ENCODE results near the gene DMXL1.

The DMXL1 gene

DNA sequence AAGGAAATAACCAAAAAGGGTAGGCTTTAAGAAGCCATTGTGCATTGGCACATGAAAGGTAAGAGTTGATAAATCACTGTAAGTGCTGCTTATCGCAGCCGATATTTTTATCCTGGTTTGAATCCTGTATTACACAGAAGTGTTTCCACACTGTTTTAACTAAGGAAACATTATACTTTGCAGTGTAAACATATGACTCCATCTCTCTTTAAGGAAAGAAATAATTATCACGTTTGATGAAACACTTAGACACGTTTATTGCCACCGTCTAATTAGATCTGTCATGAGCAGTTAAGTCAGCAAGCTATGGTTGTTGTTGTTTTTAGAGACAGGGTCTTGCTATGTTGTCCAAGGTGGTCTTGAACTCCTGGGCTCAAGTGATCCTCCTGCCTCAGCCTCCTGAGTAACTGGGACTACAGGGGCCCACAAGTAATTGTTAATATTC is 199.3 kb downstream of the DMXL1 start:
- no peak for DNase-seq

DNA sequence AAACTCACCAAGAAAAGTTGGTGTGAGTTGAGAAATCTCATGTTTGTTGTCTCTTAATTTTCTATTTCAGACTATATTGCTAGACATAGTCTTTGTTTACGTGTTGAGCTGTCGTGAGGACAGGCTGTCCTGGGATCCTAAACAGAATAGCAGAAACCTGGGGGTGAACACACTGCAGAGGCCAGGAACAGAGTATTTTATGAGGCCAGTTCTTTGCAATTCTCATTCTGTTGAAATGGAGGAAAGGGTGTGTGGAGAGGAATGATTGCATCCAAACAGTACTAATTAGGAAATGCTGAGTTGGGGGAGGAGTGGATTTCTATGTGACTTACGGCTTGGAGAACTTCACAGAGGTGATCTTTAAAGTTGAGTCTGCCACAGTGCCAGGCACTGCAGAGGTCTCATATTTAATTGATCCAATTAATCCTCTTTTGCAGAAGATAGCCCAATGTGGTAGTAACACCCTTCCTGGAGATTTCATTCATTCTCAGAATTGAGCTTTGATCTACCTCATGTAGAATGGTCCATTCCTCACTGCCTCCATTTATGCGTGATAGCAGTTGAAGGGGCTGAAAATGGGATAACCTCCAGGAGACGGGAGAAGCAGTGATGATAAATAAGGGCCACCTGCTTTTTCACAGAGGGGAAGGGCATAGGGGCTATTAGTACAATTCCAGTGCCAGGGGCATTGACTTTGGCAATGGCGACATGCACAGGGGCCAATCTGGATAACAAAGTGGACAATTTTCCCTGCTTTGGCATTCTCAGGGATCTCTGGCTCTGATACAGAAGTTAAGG is 200.3 kb downstream of the DMXL1 start:
- DNase-seq, result no peak

DNA sequence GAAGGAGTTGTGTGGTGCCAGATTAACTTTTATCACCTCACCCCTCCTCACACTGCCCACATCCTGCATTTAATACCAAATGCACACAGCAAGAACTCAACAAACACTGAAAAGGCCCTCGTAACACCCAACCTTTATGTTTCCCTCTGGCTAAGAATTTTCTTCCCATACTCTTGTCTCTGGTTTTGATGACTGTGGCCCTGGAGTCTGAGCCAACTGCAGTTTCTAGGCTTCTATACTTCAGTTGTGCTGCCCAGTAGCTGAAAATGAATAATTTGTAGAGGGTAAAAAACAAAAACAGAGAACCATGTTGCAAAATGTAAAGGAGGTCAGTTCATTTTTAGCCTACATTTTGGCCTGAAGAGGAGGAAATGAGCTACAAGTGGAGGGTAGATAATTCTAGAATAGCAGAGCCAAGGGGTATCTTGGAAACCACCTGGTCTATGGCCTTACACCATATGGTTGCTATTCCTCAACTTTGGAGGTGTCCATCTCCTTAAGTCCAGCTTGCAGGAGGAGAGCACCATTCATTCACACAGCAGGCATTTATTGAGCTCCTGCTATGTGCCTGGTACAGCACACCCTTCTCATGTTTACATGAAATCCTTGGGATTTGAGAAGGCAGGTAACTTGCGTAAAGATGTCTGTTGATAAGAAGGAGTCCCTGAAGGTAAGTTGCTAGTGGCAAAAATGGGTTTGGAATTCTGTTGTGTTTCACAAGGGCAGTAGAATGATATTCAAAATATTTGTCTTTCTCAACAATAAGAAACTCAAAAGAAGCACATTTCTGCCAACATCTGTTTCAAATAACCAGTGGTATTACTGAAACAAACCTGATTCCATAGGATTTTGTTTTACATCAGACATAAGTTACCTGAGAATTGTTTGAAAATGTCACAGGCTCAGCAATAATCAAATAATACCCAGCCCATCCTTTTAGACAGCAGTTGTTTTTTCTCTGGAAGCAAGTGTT is 201.2 kb downstream of the DMXL1 start:
- DNase-seq, result no peak

DNA sequence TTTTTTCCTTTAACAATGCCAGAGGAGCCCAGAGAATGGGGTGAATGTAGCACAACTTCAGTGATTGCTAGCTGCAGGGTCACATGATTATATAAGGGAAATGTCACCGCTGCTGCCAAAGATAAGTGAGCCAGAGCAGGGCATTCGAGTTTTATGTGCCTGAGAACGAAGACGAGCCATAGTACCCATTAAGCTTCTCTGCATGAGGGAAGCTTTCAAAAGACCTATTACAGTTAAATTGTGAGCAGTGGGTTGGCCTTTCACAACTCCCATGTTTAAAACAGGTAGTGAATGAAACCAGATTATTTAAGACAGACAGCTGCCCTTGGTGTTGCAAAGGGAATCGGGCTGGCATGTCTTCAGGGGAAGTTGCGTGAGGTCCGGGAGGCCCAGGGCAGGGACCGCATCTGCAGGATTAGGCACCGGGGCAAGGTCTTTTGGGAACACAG is 202.5 kb downstream of the DMXL1 start:
- DNase-seq, result peak in 1 of 2 donors; percentile 4

DNA sequence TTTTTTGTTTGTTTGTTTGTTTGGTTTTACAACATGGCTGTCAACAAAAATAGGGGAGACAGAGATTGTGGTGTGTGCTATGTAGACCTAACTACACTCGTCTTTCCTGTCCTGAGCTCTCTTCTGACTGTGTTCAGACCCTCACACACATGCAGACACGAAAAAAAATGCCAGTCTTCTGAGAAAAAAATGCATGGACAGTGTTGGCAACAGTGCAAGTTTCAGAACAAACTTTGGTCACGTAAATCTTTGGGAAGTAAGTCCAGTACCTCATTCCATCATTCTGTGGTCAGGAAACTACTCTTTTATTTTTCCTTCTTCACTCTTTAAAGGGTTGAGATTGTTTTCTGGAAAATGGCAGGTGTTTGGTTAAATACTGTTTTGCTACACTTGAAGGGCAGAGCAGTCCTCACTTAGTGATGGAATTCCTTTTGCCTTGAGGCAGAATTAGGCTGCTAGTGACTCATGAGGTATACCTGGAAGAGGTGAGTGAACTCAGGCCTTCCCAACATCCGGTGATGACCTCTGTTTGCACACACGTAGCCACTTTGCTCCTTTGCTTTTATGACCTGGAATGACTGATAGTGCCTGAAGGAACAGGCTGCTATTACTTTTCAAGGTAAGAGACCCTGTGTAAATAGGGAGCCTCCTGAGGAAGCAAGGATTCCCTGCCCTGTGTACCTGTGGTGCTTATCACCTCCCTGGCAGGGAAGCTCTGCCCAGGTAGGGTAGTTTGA is 203.3 kb downstream of the DMXL1 start:
- DNase-seq, result no peak

DNA sequence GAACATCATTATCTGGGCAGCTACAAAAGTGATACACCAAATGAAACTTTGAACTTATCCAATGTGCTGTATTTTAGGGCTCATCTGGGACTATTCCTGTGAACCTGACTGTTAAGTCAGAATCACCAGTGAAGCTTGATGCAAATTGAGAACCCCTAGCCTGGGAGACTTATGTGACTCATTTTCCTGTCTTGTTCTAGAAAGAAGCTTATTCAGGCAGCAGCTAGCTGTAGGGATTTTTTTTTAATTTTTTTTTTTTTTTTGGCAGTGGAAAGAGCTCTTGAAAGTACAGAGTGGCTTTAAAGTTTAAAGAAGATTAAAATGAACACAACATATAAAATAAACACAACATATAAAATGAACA is 203.9 kb downstream of the DMXL1 start:
- DNase-seq, result peak in 1 of 2 donors; percentile 89

DNA sequence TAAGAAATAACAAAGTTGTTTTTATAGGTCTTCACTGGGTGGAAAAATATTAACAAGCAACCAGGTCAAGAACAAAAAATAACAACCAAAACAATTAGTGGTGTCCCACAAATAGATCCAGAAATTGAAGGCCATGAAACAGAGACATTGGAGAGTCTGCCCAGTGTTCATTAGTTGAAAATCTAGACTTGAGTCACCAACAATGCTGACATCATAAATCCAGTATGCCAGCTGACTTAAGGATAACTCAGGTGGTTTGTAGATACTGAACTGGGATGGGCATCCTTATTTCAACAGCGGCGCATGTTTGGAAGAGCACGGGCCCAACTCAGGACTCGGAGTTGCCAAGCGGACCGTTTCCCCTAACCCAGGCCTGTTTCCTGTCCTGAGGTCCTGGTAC is 204.3 kb downstream of the DMXL1 start:
- DNase-seq, result no peak

DNA sequence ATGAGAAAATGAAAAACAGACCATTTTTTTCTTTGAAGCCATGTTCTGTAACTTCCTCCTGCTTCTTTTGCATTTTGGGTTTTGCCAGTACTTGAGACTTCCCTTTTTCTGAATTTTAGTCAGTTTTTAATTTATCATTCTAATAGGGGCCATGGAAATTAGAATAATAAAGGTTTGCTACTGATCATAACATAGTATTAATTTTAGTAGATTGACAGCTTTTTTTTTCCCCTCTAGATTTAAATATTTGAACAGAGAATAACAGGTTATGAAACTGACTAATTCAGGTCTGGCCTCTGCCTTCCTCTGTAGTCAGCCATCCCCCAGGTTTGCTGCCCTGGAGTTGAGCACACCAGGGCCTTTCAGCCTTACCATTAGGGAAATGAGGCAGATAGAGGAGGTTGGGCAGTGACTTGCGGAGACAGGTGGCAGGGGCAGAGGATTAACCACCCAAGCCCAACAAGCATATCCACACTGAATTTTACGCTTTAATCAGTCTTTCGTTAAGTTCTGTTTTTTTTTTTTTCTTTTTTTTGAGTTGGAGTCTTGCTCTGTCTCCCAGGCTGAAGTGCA is 204.8 kb downstream of the DMXL1 start:
- peak in 1 of 2 donors; percentile 55 for DNase-seq

DNA sequence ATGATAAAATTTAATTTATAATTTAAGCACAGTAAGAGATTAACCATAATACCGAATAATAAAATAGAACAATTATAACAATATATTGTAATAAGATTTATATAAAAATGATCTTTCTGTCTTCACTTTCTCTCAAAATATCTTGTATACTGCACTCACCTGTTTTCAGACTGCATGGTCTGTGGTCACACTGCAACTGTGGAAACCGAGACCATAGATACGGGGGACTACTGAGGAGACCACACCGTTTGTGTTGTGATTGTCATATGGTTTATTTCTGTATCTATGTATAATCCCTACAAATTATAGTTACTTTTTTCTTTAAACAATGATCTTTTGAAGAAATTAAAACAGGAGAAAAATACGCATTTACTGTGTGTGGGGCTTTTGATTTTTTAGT is 206.1 kb downstream of the DMXL1 start:
- DNase-seq, result no peak

DNA sequence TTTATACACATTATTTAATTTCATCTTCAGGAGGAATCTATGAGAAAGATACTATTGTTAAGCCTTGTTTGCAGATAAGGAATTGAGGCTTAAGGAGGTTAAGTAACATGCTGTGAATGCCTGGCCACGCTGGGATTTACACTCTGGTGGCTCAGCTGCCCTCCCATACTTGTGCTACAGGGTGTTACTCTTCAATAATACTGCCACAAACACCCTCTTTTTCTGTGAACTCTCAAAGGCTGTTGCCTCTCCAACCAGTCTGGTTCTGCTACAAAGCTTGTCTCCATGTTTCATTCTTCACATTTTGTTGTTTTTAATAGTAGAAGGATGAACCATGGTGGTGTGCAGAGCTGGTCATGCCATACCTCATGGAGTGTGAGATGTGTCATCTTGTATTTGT is 208.2 kb downstream of the DMXL1 start:
- DNase-seq, result no peak

DNA sequence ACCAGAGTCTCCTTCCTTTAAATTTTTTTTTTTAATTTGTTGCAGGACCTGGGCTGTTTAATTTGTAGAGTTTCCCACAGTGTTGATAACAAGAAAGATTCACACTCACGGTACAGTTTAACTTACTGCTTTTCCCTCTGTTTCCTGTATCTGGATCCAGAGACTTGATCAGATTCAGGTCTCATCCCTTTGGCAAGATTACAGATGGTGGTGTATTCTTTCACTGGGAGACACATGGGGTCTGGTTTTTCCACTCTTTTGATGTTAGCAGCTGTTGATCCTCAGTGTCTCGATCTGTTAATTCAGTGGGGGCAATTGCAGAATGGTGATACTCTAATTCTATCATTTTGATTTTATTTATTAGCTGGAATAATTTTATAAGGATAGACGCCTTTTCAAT is 209.5 kb downstream of the DMXL1 start:
- no peak for DNase-seq

DNA sequence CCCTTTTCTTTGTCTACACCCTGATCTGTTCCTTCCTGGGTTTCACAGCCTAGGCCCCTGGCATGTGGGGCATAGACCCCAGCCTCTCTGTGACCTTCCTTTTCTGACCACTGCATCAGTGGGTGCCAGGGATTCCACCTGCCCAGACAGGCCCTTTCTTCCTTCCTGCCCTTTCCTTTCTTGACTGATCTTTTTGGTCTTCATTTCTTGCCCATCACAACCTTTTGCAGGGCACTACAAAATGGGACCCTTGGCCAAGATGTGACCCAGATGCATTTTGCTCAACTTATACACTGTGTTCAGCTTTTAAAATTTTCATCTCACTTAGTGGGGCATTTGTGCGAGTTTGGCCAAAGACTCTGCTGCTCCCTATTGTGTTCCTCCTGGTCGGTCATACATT is 211.7 kb downstream of the DMXL1 start:
- DNase-seq, result no peak

DNA sequence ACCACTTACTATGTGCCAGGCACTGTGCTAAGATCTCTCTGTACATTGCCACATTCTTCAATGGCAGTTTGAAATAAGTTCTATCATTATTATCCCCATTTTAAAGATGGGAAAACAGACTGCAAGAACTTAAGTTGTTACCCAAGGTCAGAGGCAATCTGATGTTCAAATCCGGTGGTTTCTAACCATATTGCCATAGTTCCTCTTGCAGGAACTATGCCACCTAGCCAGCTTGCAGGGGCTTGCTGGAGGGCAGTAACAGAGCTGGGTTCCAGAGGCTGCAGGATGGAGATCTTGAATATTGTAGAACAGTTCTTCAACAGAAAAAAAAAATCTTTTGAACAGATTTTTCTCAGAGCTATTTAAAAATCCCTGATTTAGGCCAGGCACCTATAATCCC is 213.1 kb downstream of the DMXL1 start:
- DNase-seq, result no peak

DNA sequence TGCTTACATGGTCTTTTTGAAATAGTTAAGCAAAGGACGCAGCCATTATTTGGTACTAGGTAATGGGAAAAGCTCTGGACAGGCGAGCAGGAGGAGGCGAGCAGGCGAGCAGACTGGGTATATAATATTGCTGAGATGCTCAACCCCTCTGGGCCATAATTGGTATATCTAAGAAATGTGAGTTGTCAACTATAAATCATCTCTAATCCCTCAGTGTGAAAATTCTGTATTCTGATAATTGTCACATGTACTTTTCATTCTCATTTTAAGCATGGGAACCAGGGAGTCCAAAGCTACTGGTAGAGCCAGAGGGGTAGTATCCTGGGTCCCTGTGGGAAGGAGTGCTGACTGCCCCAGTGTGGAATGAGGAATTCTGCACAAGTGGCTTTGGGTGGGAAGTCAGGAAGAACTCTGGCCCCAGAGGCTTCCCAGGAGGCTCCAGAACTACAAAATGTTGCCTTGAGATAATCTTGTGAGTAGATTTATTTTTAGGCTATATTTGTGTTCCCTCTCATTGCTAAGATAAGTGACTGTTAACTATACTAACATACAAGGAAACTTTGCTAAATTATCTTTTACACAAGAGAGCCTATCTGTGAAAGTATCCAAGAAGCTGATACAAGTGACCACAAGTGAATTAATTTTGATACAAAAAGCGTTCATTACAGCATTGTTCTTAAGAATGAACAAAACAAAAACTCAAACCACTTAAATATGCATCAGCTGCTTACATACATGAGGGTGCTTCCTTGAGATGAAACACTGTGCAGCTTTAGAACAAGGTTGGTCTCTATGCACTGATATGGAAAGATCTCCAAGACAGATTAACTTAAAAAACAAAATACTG is 214.4 kb downstream of the DMXL1 start:
- no peak for DNase-seq

DNA sequence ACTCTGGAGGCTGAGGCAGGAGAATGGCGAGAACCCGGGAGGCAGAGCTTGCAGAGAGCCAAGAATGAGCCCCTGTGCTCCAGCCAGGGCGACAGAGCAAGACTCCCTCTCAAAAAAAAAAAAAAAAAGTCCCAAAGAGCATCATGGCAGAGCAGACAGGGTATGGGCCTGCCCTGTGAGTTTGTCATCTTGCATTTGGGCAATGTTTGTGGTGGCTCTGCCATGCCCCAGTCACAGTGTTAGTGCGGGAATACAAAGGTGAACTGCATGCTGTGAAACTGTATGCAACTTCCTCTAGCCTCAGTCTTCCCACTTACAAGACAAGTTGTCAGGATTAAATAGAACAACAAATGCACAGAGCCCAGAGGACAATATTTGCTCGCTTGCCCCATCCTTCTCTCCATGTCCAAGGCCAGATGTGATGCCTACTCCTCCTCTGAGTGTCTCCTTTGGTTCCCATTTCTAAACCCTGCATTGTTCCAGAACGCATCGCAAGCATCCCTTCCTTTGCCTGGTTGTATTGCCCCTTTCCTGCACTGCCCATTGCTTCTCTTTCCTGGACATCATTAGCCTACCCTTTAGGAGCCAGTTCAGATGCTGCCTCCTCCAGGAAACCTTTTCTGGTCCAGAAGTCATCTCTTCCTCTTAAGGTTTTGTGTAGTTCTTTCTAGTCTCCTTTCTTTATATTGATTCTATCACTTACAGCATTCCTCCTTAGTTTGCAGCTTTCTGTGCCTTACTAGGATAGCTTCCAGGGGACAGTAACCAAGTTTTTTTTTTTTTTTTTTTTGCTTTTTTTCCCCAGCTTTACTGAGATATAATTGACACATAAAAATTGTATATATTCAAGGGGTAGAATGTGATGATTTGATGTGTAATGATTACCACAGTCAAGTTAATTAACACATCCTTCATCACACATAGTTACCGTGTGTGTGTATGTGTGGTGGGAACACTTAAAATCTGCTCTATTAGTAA is 215.9 kb downstream of the DMXL1 start:
- DNase-seq, result no peak

DNA sequence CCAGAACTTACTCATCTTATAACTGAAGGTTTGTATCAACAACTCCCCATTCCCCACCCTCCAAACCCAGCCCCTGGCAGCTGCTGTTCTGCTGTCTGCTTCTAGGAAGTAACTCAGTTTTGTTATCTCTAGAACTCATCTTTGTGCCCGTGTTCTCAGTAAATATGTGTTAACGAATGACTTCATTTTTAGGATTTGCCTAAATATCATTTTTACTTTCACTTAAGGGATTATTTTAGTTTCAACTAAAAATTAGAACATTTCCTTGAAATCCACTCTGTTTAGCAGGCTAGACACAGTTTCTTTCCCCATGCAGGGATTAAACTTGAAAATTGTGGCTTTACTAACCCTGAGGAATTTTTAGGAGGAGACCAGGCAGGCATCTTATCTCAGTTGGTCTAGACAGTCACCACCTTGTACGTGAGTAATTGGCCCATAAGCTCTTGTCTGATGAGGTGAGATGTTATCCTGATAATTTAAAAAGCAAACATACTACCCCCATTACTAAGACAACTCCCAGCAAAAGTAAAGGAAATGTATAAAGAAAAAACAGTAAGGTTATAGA is 216.7 kb downstream of the DMXL1 start:
- DNase-seq, result peak in 1 of 2 donors; percentile 88

DNA sequence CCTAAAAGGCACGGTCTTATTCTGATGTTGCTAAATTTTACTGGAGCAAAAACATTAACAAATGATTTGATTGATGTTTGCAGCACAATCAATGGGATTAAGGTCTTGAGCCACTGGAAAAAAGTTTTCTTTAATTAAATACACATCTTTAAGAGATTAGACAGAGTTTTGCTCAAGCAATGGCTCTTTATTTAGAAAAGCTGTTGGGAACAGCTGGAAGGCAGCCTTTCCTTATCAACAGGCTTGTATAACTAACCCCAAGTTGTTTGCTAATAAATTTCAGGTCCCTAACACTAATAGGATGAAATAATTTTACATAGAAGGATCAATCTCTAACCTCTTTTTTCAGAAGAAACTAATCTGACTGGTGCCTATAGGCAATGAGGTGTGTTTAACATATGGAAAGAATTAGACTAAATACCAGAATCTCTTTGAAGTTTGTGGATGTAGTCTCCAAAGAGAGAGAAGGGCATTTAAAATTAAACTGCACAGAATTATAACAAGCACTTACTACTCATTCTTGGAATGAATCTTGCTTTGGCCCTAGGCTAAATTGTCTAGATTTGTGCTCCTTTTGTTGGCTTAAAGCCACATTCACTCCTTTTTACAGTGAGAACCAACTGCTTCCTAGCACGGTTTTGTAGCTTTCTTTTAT is 217.6 kb downstream of the DMXL1 start:
- DNase-seq, result no peak

DNA sequence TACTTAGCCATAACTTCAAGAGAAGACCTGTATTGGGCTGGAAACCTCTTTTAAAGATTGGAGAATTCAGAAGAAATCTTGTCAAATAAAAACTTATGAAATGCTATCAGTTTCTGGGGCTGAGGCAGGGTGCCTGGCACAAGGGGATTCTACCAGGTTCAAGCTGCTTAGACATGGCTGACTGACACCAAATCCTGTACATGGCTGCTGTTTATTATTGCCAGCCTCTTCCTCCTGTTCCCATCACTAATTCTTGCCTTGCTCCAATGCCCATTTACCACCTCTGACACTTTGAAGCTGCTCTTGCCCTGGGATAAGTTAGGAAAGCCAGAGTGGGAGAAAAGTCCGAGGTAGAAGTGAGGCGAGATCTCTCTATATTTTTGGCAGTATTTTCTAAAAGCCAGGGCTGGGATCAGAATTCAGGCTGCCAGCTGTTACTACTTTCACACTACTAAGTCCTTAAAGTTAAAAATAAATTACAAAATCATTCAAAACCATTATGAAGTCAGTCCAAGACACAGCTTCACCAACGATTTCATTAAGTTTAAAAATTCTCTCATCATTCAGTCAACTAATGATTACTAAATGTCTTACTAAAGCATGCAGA is 218.7 kb downstream of the DMXL1 start:
- DNase-seq, result no peak

DNA sequence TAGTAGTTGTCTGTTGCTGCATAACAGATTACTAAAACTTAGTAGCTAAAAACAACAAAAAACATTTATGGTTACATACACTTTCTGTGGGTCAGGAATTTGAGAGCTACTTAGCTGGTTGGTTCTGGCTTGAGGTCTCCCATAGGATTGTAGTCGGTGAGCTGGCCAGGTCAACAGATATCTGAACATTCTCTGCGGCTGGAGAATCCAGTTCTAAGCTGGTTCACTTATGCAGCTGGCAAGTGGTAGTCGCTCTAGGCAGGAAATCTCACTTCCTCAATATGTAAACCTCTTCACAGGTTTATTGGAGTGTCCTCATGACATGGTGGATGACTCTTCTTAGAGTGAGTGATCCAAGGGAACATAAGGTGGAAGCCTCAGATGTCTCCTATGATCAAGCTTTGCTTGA is 219.3 kb downstream of the DMXL1 start:
- DNase-seq, result peak in 1 of 2 donors; percentile 81
